Ascending aorta (tissue), 2 donors: ENCODE measurements around the gene RGS3. TPM values are rescaled to one million over a fixed set of nuclear protein-coding genes. Genes with fewer than 3 reads are reported as not detected.
"Not testable (repeated sequence)": the region's sequence is repeated elsewhere in the genome, so short reads cannot be mapped to it uniquely, and the experiment has no call there.

Experiments used
- DNase-seq, 2 donors: peaks; one replicate each; pipeline ENCODE4 v3.0.0-alpha.2; 2019; ENCODE audit warnings: low spot score in 2 of 2
- H3K27ac ChIP-seq, 2 donors: fragments of 200-600 bp; sonication (generic); one replicate each; pipeline ENCODE4 v1.5.1; 2016 to 2017; ENCODE audit warnings: mild to moderate bottlenecking in 1 of 2
- H3K27me3 ChIP-seq: fragments of 200-600 bp; sonication (generic); one replicate; pipeline ENCODE4 v1.5.1; 2017
- H3K36me3 ChIP-seq, 2 donors: fragments of 200-600 bp; sonication (generic); one replicate each; pipeline ENCODE4 v1.5.1; 2016
- H3K4me1 ChIP-seq, 2 donors: fragments of 200-600 bp; sonication (generic); one replicate each; pipeline ENCODE4 v1.5.1; 2016 to 2017; ENCODE audit warnings: mild to moderate bottlenecking in 1 of 2
- H3K4me3 ChIP-seq, 2 donors: fragments of 200-600 bp; sonication (generic); one replicate each; pipeline ENCODE4 v1.5.1; 2016 to 2017; ENCODE audit warnings: mild to moderate bottlenecking in 1 of 2
- H3K9me3 ChIP-seq, 2 donors: fragments of 200-600 bp; sonication (generic); one replicate each; pipeline ENCODE4 v1.5.1; 2016
- intact Hi-C: fragments of 100-400 bp; cut with DNase I; formaldehyde crosslinking; loops from one replicate; pipeline ENCODE4 v1.15.1; 2023
- total RNA-seq: library from RNA; depleted of rRNA; stranded (reverse); fragments of >200 nt; gene quantifications from one replicate; pipeline ENCODE4 v1.1.0, GENCODE V29; 2016
- TF ChIP-seq, protein P1 (sequence below), 3 experiments: fragments of 200-600 bp in 2 of 3; fragments of 450-650 bp in 1 of 3; sonication (generic) in 2 of 3; IDR thresholded peaks; one replicate each; pipeline ENCODE4 v1.5.1; 2016 to 2019; ENCODE audit warnings: antibody characterized with exemption in 3 of 3, mild to moderate bottlenecking in 1 of 3, moderate library complexity in 1 of 3

Gene RGS3
- total RNA-seq, 1 donor from 2014 or later: 125 TPM

DNA sequence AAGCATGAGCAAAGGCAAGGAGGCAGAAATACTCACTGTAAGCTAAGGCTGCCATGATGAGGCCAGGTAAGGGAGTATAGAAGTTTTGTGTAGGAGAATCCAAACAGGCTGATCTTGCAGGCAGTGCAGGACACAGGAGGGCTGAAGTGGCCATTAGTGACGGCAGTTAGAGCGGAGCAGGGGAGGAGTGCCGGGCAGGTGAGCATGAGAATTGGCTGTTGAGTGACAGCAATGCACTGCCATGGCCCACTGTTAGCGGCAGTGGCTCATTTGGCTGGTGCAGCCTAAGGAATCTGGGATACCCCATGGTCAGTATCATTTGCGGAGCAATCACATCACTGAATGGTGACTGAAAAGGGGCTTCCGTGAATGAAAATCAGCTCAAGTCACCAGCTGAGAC lies 22.8 kb downstream of the RGS3 start:
- no peak for DNase-seq
- Histone ChIP-seq H3K4me3 (no peak overlapping the region), H3K9me3 (no peaks in the 10 kb centered on the region), H3K4me1 (peaks cover 9 to 62% of the 10 kb centered on the region in 2 donors), H3K27ac (peak overlapping the region; percentile 96 to 97), H3K36me3 (no peaks in the 10 kb centered on the region), H3K27me3 (no peaks in the 10 kb centered on the region)
- intact Hi-C loops: no loop called here
- TF ChIP-seq, protein P1, sequence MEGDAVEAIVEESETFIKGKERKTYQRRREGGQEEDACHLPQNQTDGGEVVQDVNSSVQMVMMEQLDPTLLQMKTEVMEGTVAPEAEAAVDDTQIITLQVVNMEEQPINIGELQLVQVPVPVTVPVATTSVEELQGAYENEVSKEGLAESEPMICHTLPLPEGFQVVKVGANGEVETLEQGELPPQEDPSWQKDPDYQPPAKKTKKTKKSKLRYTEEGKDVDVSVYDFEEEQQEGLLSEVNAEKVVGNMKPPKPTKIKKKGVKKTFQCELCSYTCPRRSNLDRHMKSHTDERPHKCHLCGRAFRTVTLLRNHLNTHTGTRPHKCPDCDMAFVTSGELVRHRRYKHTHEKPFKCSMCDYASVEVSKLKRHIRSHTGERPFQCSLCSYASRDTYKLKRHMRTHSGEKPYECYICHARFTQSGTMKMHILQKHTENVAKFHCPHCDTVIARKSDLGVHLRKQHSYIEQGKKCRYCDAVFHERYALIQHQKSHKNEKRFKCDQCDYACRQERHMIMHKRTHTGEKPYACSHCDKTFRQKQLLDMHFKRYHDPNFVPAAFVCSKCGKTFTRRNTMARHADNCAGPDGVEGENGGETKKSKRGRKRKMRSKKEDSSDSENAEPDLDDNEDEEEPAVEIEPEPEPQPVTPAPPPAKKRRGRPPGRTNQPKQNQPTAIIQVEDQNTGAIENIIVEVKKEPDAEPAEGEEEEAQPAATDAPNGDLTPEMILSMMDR (IDR thresholded peaks at IDR 0.05): no peak

GRCh38 chr9:113488071-113488470 lies 24.5 kb downstream of the RGS3 start:
- Histone ChIP-seq H3K4me3 (no peak overlapping the region), H3K36me3 (no peaks in the 10 kb centered on the region), H3K4me1 (peaks cover 13 to 71% of the 10 kb centered on the region in 2 donors), H3K27me3 (no peaks in the 10 kb centered on the region), H3K27ac (peak overlapping the region; percentile 92), H3K9me3 (no peaks in the 10 kb centered on the region)
- intact Hi-C loops: no loop called here
- TF ChIP-seq, protein P1 (IDR thresholded peaks at IDR 0.05): no peak
- no peak for DNase-seq

DNA sequence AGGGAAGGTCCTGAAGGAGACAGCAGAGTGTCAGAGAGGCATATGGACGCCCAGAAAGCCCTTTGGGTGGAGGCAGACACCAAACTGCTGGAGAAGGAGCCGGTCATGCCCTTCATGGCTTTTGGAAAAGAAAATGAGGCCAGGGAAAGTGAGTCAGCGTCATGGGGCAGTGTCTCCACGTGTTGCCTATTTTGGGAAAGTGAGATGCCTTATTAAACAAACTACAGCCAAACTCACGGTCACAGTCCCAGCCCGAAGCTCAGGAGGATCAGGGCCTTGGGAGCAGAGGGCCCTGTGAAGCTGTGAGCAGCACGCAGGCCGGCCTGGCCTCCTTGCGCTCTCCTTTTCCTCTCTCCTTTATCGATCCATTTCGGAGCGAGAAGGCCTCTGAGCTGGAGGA lies 25.0 kb downstream of the RGS3 start:
- DNase-seq: peak; percentile 62 to 92
- Histone ChIP-seq H3K9me3 (no peaks in the 10 kb centered on the region), H3K4me3 (no peak overlapping the region), H3K27ac (peak overlapping the region; percentile 92), H3K4me1 (peaks cover 15 to 71% of the 10 kb centered on the region in 2 donors), H3K27me3 (no peaks in the 10 kb centered on the region), H3K36me3 (no peaks in the 10 kb centered on the region)
- TF ChIP-seq, protein P1 (IDR thresholded peaks at IDR 0.05): no peak
- intact Hi-C loops: no loop called here

DNA sequence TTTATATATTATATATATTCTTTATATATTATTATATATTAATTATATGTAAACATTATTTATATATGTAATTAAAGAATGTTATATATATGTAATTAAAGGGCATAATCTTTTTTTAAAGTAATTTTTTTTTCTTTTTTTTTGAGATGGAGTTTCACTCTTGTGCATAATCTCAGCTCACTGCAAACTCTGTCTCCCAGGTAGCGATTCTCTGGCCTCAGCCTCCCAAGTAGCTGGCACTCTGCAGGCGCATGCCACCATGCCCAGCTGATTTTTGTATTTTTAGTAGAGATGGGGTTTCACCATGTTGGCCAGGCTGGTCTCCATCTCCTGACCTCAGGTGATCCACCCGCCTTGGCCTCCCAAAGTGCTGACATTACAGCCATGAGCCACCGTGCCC lies 27.6 kb downstream of the RGS3 start:
- H3K4me3 ChIP-seq, H3K27me3 ChIP-seq, H3K9me3 ChIP-seq, DNase-seq, intact Hi-C loops, H3K36me3 ChIP-seq: not testable (repeated sequence)
- Histone ChIP-seq H3K4me1 (peaks cover 11 to 53% of the 10 kb centered on the region in 2 donors), H3K27ac (peak overlapping the region; percentile 78 to 92)

- peaks cover 0 to 4% of the 10 kb centered on the region in 2 donors for H3K36me3 ChIP-seq
- no peak overlapping the region for H3K4me3 ChIP-seq
- no peaks in the 10 kb centered on the region for H3K27me3 ChIP-seq
- intact Hi-C loops: loop anchor here (2.0 kb wide), 2 partner anchors 26 to 38 kb away; no protein-coding TSS in a partner anchor
- no peaks in the 10 kb centered on the region for H3K9me3 ChIP-seq
- H3K27ac ChIP-seq: peak overlapping the region; percentile 78 to 92
- TF ChIP-seq, protein P1 (IDR thresholded peaks at IDR 0.05): no peak
- peaks cover 11 to 48% of the 10 kb centered on the region in 2 donors for H3K4me1 ChIP-seq
- peak in 1 of 2 donors; percentile 81 for DNase-seq
These were observed 29.0 kb downstream of the RGS3 start for GRCh38 chr9:113492343-113493202.

DNA sequence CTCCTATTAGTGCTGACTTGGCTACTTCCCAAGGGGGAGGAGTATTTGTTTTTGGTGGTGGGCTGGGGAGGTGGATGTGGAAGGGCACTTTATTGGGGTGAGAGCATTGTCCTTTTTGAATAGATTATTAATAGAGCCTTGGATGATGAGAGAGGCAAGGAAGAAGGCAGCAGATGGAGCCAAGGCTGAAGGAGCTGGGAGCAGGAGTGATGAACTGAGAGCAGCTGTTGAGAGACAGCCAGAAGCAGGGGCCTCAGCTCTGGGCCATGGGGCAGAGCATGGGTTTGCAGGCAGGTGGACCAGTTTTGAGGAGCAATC lies 29.6 kb downstream of the RGS3 start:
- Histone ChIP-seq H3K27me3 (no peaks in the 10 kb centered on the region), H3K27ac (peak overlapping the region; percentile 78 to 92), H3K4me3 (no peak overlapping the region), H3K9me3 (no peaks in the 10 kb centered on the region), H3K4me1 (peaks cover 11 to 42% of the 10 kb centered on the region in 2 donors), H3K36me3 (peaks cover 0 to 10% of the 10 kb centered on the region in 2 donors)
- no peak for DNase-seq
- intact Hi-C loops: loop anchor here (2.0 kb wide), 2 partner anchors 26 to 38 kb away; no protein-coding TSS in a partner anchor
- TF ChIP-seq, protein P1 (IDR thresholded peaks at IDR 0.05): no peak
